H1 (cell line): ENCODE data around the gene MGMT. TPM values are rescaled to one million over a fixed set of nuclear protein-coding genes. Genes with fewer than 3 reads are reported as not detected.

Experiments
- ASH2L ChIP-seq: fragments of 200-600, 300-600 bp; sonication (generic); IDR thresholded peaks from one replicate; pipeline ENCODE4 v1.7.1; 2017; ENCODE audit warnings: low read length
- ATF3 ChIP-seq: IDR thresholded peaks from 2 replicates; pipeline ENCODE4 v1.6.1; 2011; ENCODE audit warnings: low read depth, mild to moderate bottlenecking, low read length; ENCODE audit not compliant: insufficient read depth
- CREB1 ChIP-seq: IDR thresholded peaks from 2 replicates; pipeline ENCODE4 v1.6.1; 2012; ENCODE audit warnings: inconsistent platforms
- SIRT6 ChIP-seq: IDR thresholded peaks from one replicate; pipeline ENCODE4 v1.7.1; 2012; ENCODE audit warnings: low read length, inconsistent platforms
- polyA plus RNA-seq, 7 experiments: library from polyadenylated mRNA; depleted of rRNA in 3 of 7; stranded (reverse) in 5 of 7; unstranded in 2 of 7; fragments of >200 nt in 5 of 7; fragments of 200-250 nt in 2 of 7; gene quantifications; 1 replicate in 5 of 7; 2 replicates in 1 of 7; 4 replicates in 1 of 7; pipeline versions ENCODE4 v1.2.1 to v1.2.3, GENCODE V29; 2011 to 2013; ENCODE audit warnings: missing spikeins in 2 of 7, mixed read lengths in 2 of 7
- total RNA-seq: library from RNA; stranded (reverse); fragmentation: NEBNext Ultra II Directional; extraction: Animal tissue kit (Norgen Biotek cat#: 25700); gene quantifications from 2 replicates; pipeline ENCODE4 v1.2.1, GENCODE V29; 2021
- TF ChIP-seq, protein P1 (sequence below): IDR thresholded peaks from 2 replicates; pipeline ENCODE4 v1.6.1; 2011; ENCODE audit warnings: low read length, improper control_type of control experiment
- TF ChIP-seq, protein P2 (sequence below): IDR thresholded peaks from 2 replicates; pipeline ENCODE4 v1.6.1; 2012; ENCODE audit warnings: inconsistent platforms

Gene MGMT
- total and polyA plus RNA-seq, 2 of the 8 experiments (the other 6 are each of a cell fraction or from before 2014, with no cell fraction given) = 9.9 to 10.7 TPM

GRCh38 chr10:129727495-129727894, 260.5 kb downstream of the MGMT start (continued):
- no peak for TF ChIP-seq ATF3
- no peak for TF ChIP-seq CREB1
- no peak for TF ChIP-seq SIRT6
- no peak for TF ChIP-seq ASH2L
- TF ChIP-seq, protein P1, sequence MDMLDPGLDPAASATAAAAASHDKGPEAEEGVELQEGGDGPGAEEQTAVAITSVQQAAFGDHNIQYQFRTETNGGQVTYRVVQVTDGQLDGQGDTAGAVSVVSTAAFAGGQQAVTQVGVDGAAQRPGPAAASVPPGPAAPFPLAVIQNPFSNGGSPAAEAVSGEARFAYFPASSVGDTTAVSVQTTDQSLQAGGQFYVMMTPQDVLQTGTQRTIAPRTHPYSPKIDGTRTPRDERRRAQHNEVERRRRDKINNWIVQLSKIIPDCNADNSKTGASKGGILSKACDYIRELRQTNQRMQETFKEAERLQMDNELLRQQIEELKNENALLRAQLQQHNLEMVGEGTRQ = no peak
- TF ChIP-seq, protein P2, sequence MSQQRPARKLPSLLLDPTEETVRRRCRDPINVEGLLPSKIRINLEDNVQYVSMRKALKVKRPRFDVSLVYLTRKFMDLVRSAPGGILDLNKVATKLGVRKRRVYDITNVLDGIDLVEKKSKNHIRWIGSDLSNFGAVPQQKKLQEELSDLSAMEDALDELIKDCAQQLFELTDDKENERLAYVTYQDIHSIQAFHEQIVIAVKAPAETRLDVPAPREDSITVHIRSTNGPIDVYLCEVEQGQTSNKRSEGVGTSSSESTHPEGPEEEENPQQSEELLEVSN = no peak
